MM.1S (cell line): Measurements from ENCODE around the gene AREL1.

Source experiments
- CTCF ChIP-seq: fragments of 300-600 bp; sonication (generic); IDR thresholded peaks from 2 replicates; pipeline ENCODE4 v1.5.1; 2016; ENCODE audit warnings: antibody characterized with exemption, low read length, mixed read lengths
- EZH2 ChIP-seq: fragments of 300-600 bp; sonication (generic); optimal IDR thresholded peaks from 2 replicates; pipeline ENCODE3; 2017; ENCODE audit warnings: low read depth, mild to moderate bottlenecking, antibody characterized with exemption, low read length, mixed read lengths
- EZH2phosphoT487 ChIP-seq: fragments of 300-600 bp; sonication (generic); IDR thresholded peaks from 2 replicates; pipeline ENCODE4 v1.6.1; 2018; ENCODE audit warnings: antibody characterized with exemption, low read length

DNA sequence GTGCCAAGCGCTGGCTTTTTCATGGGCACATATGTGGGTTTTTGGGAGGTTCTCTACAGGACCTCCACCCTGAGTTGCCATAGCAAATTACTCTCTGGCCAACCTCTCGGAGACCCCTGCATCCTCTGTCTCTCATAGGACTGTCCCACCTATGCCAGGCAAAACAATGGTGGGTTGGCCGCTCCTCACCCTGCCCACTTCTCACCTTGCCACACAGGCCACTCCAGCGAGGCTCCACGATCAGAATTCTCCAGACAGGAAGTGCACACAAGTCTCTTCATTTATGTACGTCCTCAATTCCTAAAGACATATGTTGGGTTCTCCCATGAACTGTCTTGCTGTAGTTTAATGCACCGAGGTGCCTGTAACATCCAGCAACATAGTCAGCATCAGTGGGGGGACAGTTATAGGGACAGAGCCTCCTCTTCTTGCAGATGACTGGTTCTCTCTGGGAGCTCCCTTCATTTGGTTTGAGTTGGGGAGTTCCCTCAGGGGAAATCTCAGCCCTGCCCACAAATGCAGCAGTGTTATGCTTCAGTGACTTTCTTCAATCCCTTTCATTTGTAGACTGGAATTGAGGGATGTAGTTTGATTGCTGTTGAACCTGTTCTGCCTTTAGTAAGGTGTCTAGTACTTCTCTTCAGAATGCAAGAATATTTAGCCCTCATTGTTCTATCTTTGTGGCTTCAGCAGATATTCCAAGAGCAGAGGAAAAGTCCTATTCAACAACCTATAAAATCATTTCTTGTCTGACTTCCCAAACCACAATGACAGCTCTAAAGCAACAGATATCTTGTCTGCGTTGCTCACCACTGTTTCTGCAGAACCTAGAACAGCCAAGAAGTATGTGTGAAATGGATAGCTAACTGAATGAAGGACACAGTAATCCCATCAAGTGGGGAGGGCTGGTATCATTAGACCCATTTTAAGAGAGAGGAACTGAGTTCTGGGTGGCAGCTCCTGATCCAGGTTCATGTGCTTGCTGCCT lies 98.1 kb downstream of the AREL1 start:
- no peak for TF ChIP-seq CTCF
- no peak for TF ChIP-seq EZH2
- TF ChIP-seq EZH2phosphoT487, result no peak
